ENCODE measurements around the gene ATL2.
"Not testable (repeated sequence)": the region's sequence is repeated elsewhere in the genome, so short reads cannot be mapped to it uniquely, and the experiment has no call there.

ATL2 gene

GRCh38 chr2:38415023-38415422 is 38.0 kb upstream of the ATL2 start:
- Histone ChIP-seq H3K4me3 (ENCODE audit: severe bottlenecking) (no peak overlapping the region), H3K36me3 (ENCODE audit: low read depth) (no peaks in the 10 kb centered on the region), H3K4me1 (ENCODE audit: insufficient read depth, poor library complexity, severe bottlenecking) (peaks cover 13% of the 10 kb centered on the region), H3K27me3 (ENCODE audit: insufficient read depth, poor library complexity, severe bottlenecking) (no peaks in the 10 kb centered on the region), H3K9me3 (ENCODE audit: severe bottlenecking) (peaks cover 3% of the 10 kb centered on the region), H3K27ac (ENCODE audit: poor library complexity, severe bottlenecking) (no peak overlapping the region)
- TF ChIP-seq, protein P1, sequence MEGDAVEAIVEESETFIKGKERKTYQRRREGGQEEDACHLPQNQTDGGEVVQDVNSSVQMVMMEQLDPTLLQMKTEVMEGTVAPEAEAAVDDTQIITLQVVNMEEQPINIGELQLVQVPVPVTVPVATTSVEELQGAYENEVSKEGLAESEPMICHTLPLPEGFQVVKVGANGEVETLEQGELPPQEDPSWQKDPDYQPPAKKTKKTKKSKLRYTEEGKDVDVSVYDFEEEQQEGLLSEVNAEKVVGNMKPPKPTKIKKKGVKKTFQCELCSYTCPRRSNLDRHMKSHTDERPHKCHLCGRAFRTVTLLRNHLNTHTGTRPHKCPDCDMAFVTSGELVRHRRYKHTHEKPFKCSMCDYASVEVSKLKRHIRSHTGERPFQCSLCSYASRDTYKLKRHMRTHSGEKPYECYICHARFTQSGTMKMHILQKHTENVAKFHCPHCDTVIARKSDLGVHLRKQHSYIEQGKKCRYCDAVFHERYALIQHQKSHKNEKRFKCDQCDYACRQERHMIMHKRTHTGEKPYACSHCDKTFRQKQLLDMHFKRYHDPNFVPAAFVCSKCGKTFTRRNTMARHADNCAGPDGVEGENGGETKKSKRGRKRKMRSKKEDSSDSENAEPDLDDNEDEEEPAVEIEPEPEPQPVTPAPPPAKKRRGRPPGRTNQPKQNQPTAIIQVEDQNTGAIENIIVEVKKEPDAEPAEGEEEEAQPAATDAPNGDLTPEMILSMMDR (IDR thresholded peaks at IDR 0.05; ENCODE audit: poor library complexity, severe bottlenecking), result no peak
- no peak for ATAC-seq (ENCODE audit: low read depth)
- no peak for DNase-seq (ENCODE audit: low spot score)

- not testable (repeated sequence) for H3K4me3 ChIP-seq (ENCODE audit: severe bottlenecking); H3K9me3 ChIP-seq (ENCODE audit: severe bottlenecking); H3K4me1 ChIP-seq (ENCODE audit: insufficient read depth, poor library complexity, severe bottlenecking); DNase-seq (ENCODE audit: low spot score); ATAC-seq (ENCODE audit: low read depth); H3K27ac ChIP-seq (ENCODE audit: poor library complexity, severe bottlenecking); H3K27me3 ChIP-seq (ENCODE audit: insufficient read depth, poor library complexity, severe bottlenecking); H3K36me3 ChIP-seq (ENCODE audit: low read depth)
These were observed 35.3 kb upstream of the ATL2 start for GRCh38 chr2:38412235-38412871.

DNA sequence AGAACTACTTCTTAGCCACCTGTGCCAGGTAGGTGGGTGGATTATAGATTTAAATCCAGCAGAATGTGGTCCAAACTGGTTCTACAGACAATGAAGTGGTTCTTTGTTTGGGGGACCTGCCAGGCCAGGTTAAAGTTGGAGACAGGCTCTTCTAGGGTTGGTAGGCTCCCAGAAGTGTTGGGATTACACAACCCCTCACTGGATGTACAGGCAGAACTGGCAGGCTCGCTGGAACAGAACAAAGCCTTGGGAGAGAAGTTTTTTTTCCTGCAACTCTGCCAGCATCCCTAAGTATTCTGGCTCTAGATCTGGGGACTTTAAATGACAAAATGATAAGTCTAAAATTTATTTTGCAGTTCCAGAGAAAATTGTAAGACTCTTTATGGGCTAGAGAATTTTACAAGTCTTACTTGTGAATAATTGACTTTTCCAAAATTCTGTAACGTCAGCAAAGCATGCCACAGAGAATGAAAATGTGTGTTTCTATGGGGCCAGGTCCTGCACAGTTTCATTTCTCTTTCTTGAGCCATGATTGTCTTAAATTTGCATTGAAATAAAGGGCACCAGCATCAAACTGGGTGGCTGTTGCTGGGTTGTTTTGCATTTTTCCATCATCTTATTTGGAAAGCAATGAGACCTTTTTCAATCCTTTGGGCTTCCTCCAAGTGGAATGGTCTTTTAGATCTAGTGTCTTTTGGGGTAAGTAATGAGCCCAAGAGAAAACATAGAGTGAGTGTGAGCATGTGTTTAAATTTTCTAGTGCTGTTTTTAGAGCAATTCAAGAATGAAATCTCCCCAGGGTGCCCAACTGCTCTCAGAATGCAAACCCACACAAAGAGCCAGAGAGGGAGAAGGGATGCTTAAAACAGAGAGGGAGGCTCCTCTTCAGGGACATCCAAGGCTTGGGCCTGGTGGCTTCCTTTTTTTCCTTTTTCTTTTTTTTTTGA is 32.4 kb upstream of the ATL2 start:
- no peak overlapping the region for H3K4me3 ChIP-seq (ENCODE audit: severe bottlenecking)
- no peak overlapping the region for H3K27ac ChIP-seq (ENCODE audit: poor library complexity, severe bottlenecking)
- no peaks in the 10 kb centered on the region for H3K36me3 ChIP-seq (ENCODE audit: low read depth)
- H3K27me3 ChIP-seq (ENCODE audit: insufficient read depth, poor library complexity, severe bottlenecking), result no peaks in the 10 kb centered on the region
- TF ChIP-seq, protein P1 (IDR thresholded peaks at IDR 0.05; ENCODE audit: poor library complexity, severe bottlenecking), result no peak
- H3K4me1 ChIP-seq (ENCODE audit: insufficient read depth, poor library complexity, severe bottlenecking), result no peaks in the 10 kb centered on the region
- ATAC-seq (ENCODE audit: low read depth), result no peak
- DNase-seq (ENCODE audit: low spot score), result no peak
- H3K9me3 ChIP-seq (ENCODE audit: severe bottlenecking), result peaks cover 3% of the 10 kb centered on the region

DNA sequence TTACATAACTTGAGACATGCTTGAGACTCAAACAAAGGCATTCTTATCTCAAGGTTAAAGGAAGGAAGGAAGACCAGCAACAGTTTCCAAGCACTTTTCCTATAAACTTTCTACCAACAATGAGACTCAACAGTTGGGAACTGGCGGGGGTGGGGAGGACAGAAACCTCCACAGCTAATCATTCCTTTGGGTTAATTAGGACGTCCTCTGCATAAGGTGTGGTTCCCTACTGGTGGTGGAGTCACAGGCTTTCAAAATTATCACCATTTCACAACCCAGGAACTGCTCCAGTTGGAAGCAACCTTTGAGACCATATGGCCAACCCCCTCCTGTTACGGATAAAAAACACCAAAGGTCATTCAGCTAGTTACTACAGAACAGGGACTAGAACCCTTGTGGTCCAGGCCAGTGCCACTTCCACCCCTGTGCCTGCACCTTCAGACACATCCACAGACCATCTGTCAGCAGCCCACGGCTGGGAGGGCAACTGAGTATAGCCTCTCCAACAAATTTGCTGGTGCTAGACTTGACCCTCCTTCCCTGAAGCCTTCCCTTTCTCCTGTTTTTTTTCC is 30.1 kb upstream of the ATL2 start:
- TF ChIP-seq, protein P1 (IDR thresholded peaks at IDR 0.05; ENCODE audit: poor library complexity, severe bottlenecking), result no peak
- H3K27me3 ChIP-seq (ENCODE audit: insufficient read depth, poor library complexity, severe bottlenecking), result no peaks in the 10 kb centered on the region
- no peak overlapping the region for H3K27ac ChIP-seq (ENCODE audit: poor library complexity, severe bottlenecking)
- DNase-seq (ENCODE audit: low spot score), result no peak
- no peaks in the 10 kb centered on the region for H3K36me3 ChIP-seq (ENCODE audit: low read depth)
- no peak overlapping the region for H3K4me3 ChIP-seq (ENCODE audit: severe bottlenecking)
- H3K4me1 ChIP-seq (ENCODE audit: insufficient read depth, poor library complexity, severe bottlenecking), result no peaks in the 10 kb centered on the region
- no peak for ATAC-seq (ENCODE audit: low read depth)
- H3K9me3 ChIP-seq (ENCODE audit: severe bottlenecking), result no peaks in the 10 kb centered on the region

DNA sequence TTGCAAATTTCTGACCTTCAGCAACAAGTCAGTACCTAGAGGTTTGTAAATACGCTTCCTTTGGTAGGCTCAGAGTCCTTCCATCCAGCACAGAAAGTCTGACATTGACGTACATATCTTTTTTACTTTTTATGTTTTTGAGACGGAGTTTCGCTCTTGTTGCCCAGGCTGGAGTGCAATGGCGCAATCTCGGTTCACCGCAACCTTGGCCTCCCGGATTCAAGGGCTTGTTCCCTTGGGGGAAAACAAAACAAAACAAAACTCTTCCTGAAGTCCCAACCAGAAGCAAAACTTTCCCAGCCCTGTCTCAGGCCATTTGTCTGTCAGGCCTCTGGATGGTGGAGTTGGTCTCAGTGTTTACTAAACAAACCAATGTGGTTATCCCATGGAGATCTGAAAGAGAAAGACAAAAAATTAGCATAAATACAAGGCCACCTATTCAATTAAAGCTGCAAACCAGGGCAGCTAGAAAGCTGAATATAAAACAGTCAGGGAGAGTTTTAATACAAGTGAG is 29.6 kb upstream of the ATL2 start:
- DNase-seq (ENCODE audit: low spot score), result no peak
- TF ChIP-seq, protein P1 (IDR thresholded peaks at IDR 0.05; ENCODE audit: poor library complexity, severe bottlenecking), result no peak
- H3K27ac ChIP-seq (ENCODE audit: poor library complexity, severe bottlenecking), result no peak overlapping the region
- H3K27me3 ChIP-seq (ENCODE audit: insufficient read depth, poor library complexity, severe bottlenecking), result no peaks in the 10 kb centered on the region
- no peak overlapping the region for H3K4me3 ChIP-seq (ENCODE audit: severe bottlenecking)
- ATAC-seq (ENCODE audit: low read depth), result no peak
- H3K4me1 ChIP-seq (ENCODE audit: insufficient read depth, poor library complexity, severe bottlenecking), result no peaks in the 10 kb centered on the region
- H3K36me3 ChIP-seq (ENCODE audit: low read depth), result no peaks in the 10 kb centered on the region
- no peaks in the 10 kb centered on the region for H3K9me3 ChIP-seq (ENCODE audit: severe bottlenecking)
